ENCODE measurements around the gene RET.
A peak's percentile ranks its signal among the peaks of the same experiment; 100 is the strongest.

The RET gene

GRCh38 chr10:43061760-43062159, 15.1 kb upstream of the RET start:
- DNase-seq, result no peak

GRCh38 chr10:43062402-43063160, 14.3 kb upstream of the RET start:
- no peak for DNase-seq

GRCh38 chr10:43064331-43065075, 12.4 kb upstream of the RET start:
- no peak for DNase-seq

- no peak for DNase-seq
Measured at GRCh38 chr10:43065234-43065633, 11.6 kb upstream of the RET start.

DNA sequence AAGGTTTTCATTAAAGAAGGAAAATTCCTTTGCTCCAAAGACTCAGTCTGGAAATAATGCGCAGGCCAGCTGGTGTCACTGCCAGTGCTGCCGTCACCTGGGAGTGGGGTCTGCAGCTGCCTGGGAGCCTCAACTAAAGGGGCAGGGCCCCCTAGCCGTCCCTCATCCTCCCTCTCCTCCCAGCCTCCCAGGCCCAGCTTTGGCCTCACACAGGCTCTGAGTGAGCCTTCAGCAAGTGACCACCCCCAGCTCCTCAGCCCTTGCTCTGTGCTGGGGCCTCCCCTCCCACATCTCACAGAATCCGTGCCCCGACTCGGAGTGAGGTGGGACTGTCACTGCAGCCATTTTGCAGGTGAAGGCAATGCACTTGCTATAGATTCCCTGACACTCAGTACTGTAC, 11.1 kb upstream of the RET start:
- DNase-seq, result no peak

DNA sequence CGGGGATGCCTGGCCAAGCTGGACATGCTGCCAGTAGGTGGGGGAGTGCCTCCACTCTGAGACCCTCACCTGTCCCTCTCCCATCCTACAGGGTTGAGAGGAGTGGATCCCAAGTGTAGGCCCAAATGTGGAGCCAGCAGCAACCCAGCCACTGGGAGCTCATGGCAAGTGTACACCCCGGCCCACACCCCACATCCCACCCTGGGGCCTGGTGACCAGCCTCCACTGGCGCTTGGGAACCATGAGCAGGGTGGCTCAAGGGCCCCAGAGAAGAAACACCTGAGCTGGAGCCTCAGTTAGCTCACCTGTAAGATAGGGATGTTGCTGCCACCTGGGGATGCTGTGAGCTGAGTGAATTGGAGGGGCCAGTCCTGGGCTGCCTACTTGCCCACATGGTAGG, 10.4 kb upstream of the RET start:
- no peak for DNase-seq

- no peak for DNase-seq
Measured at GRCh38 chr10:43067391-43068135, 9.3 kb upstream of the RET start.

DNA sequence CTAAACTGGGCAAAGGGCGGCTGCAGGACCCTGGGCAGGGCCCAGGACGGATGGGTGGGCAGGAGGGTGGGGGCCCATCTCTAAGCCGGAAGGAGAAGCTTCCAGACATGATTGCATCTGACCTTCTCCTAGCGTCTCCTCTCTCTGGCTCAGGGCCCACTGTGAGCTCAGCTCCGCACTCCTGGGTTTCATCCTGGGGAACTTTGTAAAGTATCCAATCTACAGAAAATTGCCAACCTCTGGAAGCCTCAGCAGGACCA, 8.8 kb upstream of the RET start:
- no peak for DNase-seq

DNA sequence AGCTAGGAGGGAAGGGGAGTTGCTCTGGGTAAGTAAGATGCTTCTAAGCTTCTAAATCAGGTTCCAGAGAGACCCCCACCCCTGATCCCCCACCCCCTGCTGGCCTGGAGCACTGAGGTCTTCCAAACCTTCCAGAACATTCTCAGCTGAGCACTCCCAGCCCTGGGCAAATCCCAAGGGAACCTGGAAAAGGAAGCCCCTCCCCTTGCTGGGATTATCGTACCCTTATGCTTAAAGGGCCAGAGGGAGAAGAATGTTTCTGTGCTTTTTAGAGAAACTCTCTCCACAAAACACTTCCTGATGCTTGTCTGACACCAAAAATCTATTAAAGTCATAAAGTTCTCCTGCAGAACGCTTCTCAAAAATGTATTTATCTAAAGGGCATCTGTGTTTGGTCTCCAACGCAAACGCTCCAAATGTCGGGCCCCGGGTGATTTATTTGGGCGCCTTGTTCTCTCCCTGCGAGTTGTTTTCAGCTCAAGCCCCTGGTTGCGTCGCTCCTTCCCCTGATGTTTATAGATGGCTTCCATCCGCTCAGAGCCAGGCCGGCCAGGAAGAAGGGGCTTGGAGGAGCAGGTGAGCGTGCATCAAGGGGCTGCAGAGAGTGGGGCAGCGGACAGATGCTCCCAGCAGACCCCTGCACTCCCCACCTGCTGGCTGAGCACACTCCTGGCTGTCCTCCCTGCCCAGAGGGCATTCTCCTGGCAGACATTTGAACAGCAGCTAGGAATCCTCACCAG, 8.2 kb upstream of the RET start:
- no peak for DNase-seq

- no peak for DNase-seq
Measured at GRCh38 chr10:43069211-43069515, 7.7 kb upstream of the RET start.

DNA sequence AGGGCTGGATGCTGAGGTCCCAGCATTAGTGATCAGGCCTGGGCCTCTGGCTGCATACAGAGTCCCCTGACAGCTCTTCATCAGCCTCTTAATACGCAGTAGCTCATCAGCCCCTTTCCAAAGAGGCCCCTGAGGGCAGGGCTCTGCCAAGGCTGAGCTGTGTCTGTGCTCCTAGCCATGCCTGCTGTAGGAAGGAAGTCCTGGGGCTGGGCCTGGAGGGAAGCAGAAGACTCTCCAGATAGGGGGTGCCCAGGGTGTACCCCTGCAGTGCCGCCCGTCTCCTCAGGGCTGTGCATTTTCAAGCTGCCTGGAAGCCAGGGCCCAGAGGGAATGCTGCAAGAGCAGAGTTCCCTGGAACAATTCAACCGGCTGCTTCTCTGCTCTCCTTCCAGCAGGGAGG, 7.3 kb upstream of the RET start:
- DNase-seq, result no peak

- no peak for DNase-seq
Measured at GRCh38 chr10:43070121-43071085, 6.5 kb upstream of the RET start.

DNA sequence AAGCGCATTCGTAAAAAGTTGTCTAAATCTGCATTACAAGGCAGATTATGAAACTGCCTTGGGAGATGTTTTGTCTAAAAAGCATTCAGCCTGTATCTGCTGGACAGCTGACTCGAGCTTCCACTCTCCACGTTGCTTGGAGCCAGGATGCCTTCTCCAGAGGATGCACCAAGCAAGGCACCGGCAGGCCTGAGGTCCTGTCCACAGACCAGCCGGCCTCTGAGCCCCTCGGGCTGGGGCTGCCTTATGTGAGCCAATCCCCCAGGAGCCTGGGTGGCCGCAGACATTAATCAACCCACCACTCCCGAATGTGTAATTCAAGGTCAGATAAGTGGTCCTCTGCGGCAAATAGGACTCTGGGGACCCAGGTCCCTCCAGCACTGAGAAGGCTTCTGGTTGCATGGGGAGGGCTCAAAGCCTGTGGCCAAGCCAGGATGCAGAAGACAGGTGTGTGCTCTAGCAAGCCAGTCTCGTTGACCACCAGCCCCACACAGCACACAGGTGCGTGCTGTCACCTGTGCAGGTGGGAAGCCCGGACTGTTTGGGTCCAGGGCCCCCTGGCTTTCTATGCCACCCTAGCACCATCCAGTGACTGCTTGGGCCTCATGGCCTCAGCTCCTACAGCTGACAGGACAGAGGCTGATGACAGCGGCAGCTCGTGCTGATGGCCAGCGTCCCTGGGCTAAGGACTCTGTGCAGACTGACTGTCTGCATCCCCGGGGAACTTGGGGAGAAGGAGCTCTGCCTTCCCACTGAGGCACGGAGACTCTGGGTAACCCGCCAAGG, 4.8 kb upstream of the RET start:
- no peak for DNase-seq

GRCh38 chr10:43073191-43073590, 3.7 kb upstream of the RET start:
- no peak for DNase-seq

DNA sequence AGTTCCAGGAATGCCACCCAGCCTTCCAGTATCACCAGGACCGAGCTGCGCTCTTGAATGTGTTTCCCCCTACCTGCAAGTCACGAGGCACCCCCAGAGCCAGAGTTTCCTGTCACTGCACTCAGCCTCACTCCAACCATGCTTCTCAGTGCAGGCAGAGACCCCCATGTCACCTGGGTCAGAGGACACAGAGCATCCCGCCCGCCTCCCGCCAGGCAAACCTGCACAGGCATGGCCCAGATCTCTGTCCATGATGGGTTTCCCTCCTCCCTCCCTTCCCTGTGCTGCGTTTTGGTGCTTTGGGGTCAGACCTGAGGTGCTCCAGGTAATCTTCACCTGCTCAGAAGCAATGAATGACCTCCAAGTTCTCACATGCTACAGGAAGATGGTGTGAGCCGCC, 3.1 kb upstream of the RET start:
- DNase-seq, result no peak

- no peak for DNase-seq
Measured at GRCh38 chr10:43074409-43074808, 2.5 kb upstream of the RET start.

DNA sequence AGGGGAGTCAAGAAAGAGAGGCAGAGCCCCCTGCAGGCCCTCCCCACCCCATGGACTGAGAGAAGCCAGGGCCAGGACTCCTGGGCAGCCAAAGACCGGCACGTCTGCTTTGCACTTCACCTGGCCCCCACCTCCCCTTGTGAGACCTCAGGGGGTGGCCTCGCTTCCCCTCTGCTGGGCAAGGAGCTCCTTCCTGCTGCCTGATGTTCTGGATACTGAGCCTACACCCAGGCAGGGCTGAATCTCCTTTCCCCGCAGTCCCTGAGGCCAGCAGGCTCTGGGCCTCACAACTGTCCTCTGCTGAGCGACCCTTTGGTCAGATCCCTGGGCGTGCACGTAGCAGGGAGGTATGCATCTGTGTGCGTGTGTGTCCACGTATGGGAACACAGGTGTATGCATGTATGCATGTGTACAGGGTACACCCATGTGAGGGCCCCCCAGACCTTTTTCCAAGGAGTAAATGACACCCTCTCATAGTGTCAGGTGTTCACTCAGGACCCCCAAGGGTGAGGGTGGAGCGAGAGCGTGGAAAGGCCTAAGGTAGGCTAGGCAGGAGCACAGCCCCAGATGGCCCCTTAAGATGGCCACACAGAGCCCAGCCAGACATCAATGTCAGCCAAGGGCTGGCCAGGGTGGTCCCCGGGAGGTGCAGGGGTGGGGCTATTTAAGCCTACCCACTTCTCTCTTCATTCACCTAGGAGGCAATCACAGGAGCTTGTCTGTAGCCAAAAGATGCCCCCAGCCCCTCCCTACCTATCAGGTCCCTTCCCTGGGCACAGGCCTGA, 1.9 kb upstream of the RET start:
- DNase-seq, result no peak

GRCh38 chr10:43075612-43076003, 1.3 kb upstream of the RET start:
- no peak for DNase-seq

GRCh38 chr10:43076311-43076875, 476 bp upstream of the RET start:
- DNase-seq, result peak in 1 of 58 donors; percentile 21
